ENCODE data around the gene PRR23E.

GRCh38 chr3:127192576-127193232 lies at the start of gene PRR23E:
- TF ChIP-seq CTCF (IDR thresholded peaks at IDR 0.05; ENCODE audit: low read length) (no peak), EZH2 (IDR thresholded peaks at IDR 0.05; ENCODE audit: borderline replicate concordance, low read length) (no peak)

Measured in OCI-LY1 (cell line).